H9 (cell line): Measurements from ENCODE around the gene NOVA2. TPM values are rescaled to one million over a fixed set of nuclear protein-coding genes. Genes with fewer than 3 reads are reported as not detected.

Source experiments
- DNase-seq: peaks from one replicate; pipeline ENCODE4 v3.0.0-alpha.2; 2017
- H2AFZ ChIP-seq: one replicate; pipeline ENCODE4 v1.6.1; 2013; ENCODE audit warnings: mild to moderate bottlenecking, low read length, control low read depth, moderate library complexity
- H2AK5ac ChIP-seq: 2 replicates; pipeline ENCODE4 v1.6.1; 2013; ENCODE audit warnings: low read length, control low read depth, mixed read lengths; ENCODE audit not compliant: insufficient read length
- H2BK120ac ChIP-seq: one replicate; pipeline ENCODE4 v1.6.1; 2013; ENCODE audit warnings: low read depth, mild to moderate bottlenecking, low read length, control low read depth, inconsistent platforms; ENCODE audit not compliant: poor library complexity, severe bottlenecking
- H2BK12ac ChIP-seq: 2 replicates; pipeline ENCODE4 v1.6.1; 2013; ENCODE audit warnings: low read length, control low read depth, mixed read lengths, low read depth; ENCODE audit not compliant: insufficient read length
- H2BK15ac ChIP-seq: 2 replicates; pipeline ENCODE4 v1.6.1; 2013; ENCODE audit warnings: low read depth, low read length, control low read depth
- H2BK20ac ChIP-seq: one replicate; pipeline ENCODE4 v1.6.1; 2013; ENCODE audit warnings: low read depth, mild to moderate bottlenecking, low read length, control low read depth, inconsistent platforms; ENCODE audit not compliant: poor library complexity, severe bottlenecking
- H2BK5ac ChIP-seq: 2 replicates; pipeline ENCODE4 v1.6.1; 2013; ENCODE audit warnings: low read length, control low read depth, mixed read lengths; ENCODE audit not compliant: insufficient read length
- H3K14ac ChIP-seq: 2 replicates; pipeline ENCODE4 v1.6.1; 2013; ENCODE audit warnings: low read length, control low read depth; ENCODE audit not compliant: insufficient read depth
- H3K18ac ChIP-seq: 2 replicates; pipeline ENCODE4 v1.6.1; 2013; ENCODE audit warnings: low read depth, mild to moderate bottlenecking, mixed read lengths, low read length, control low read depth; ENCODE audit not compliant: insufficient read length
- H3K23ac ChIP-seq: 2 replicates; pipeline ENCODE4 v1.6.1; 2013; ENCODE audit warnings: low read length, control low read depth, mixed read lengths, low read depth; ENCODE audit not compliant: insufficient read length
- H3K23me2 ChIP-seq: 2 replicates; pipeline ENCODE4 v1.6.1; 2013; ENCODE audit warnings: low read depth, mild to moderate bottlenecking, mixed read lengths, low read length, control low read depth; ENCODE audit not compliant: insufficient read length, poor library complexity, severe bottlenecking
- H3K27ac ChIP-seq: 2 replicates; pipeline ENCODE4 v1.5.1; 2013; ENCODE audit warnings: low read length, control low read depth, mixed read lengths, low read depth; ENCODE audit not compliant: insufficient read length
- H3K27me3 ChIP-seq: 2 replicates; pipeline ENCODE4 v1.6.1; 2013; ENCODE audit warnings: low read length, control low read depth, inconsistent platforms; ENCODE audit not compliant: insufficient read depth
- H3K4ac ChIP-seq: 2 replicates; pipeline ENCODE4 v1.6.1; 2013; ENCODE audit warnings: low read depth, mild to moderate bottlenecking, control low read depth, inconsistent platforms, low read length, moderate library complexity
- H3K4me1 ChIP-seq: 2 replicates; pipeline ENCODE4 v1.6.1; 2013; ENCODE audit warnings: low read length, control low read depth, inconsistent platforms; ENCODE audit not compliant: insufficient read depth
- H3K4me2 ChIP-seq: 2 replicates; pipeline ENCODE4 v1.6.1; 2013; ENCODE audit warnings: low read length, control low read depth, mixed read lengths; ENCODE audit not compliant: insufficient read length, insufficient read depth
- H3K56ac ChIP-seq: 2 replicates; pipeline ENCODE4 v1.6.1; 2013; ENCODE audit warnings: low read depth, mild to moderate bottlenecking, mixed read lengths, low read length, control low read depth; ENCODE audit not compliant: insufficient read length
- H3K79me1 ChIP-seq: 2 replicates; pipeline ENCODE4 v1.6.1; 2013; ENCODE audit warnings: low read depth, mild to moderate bottlenecking, moderate library complexity, low read length, control low read depth, inconsistent platforms; ENCODE audit not compliant: insufficient read depth, poor library complexity, severe bottlenecking
- H3K79me2 ChIP-seq: 2 replicates; pipeline ENCODE4 v1.6.1; 2013; ENCODE audit warnings: low read length, control low read depth, inconsistent platforms; ENCODE audit not compliant: insufficient read depth
- H3K9ac ChIP-seq: 2 replicates; pipeline ENCODE4 v1.6.1; 2013; ENCODE audit warnings: low read length, control low read depth, mixed read lengths; ENCODE audit not compliant: insufficient read length; ENCODE audit errors: extremely low read depth
- H3K9me3 ChIP-seq: one replicate; pipeline ENCODE4 v1.6.1; 2013; ENCODE audit warnings: low read depth, low read length, inconsistent platforms; ENCODE audit not compliant: control insufficient read depth
- H3T11ph ChIP-seq: one replicate; pipeline ENCODE4 v1.6.1; 2013; ENCODE audit warnings: mild to moderate bottlenecking, low read length, control low read depth, inconsistent platforms
- H4K20me1 ChIP-seq: one replicate; pipeline ENCODE4 v1.6.1; 2013; ENCODE audit not compliant: control insufficient read depth, insufficient read length, insufficient read depth
- H4K5ac ChIP-seq: 2 replicates; pipeline ENCODE4 v1.6.1; 2013; ENCODE audit warnings: low read depth, mild to moderate bottlenecking, mixed read lengths, low read length, control low read depth; ENCODE audit not compliant: insufficient read length
- H4K8ac ChIP-seq: replicated peaks from 2 replicates; pipeline ENCODE4 v1.6.1; 2013; ENCODE audit warnings: low read length, control low read depth, mixed read lengths, low read depth; ENCODE audit not compliant: insufficient read length
- H4K91ac ChIP-seq: 2 replicates; pipeline ENCODE4 v1.6.1; 2013; ENCODE audit warnings: low read depth, mild to moderate bottlenecking, moderate library complexity, mixed read lengths, low read length, control low read depth; ENCODE audit not compliant: insufficient read length
- H3K27ac Mint-ChIP-seq, 3 experiments: 2 replicates in 2 of 3; 3 replicates in 1 of 3; pipeline ENCODE4 v1.8.0; 2020 to 2021; ENCODE audit warnings: mixed read lengths in 3 of 3, mild to moderate bottlenecking in 1 of 3, moderate library complexity in 1 of 3
- H3K27me3 Mint-ChIP-seq: 2 replicates; pipeline ENCODE4 v1.8.0; 2021; ENCODE audit warnings: low read depth, mild to moderate bottlenecking, moderate library complexity, mixed read lengths
- H3K36me3 Mint-ChIP-seq, 3 experiments: 2 replicates in 2 of 3; 3 replicates in 1 of 3; pipeline ENCODE4 v1.8.0; 2020 to 2021; ENCODE audit warnings: low read depth in 3 of 3, mixed read lengths in 3 of 3; ENCODE audit not compliant: insufficient read depth in 1 of 3
- H3K4me1 Mint-ChIP-seq, 2 experiments: 2 replicates each; pipeline ENCODE4 v1.8.0; 2020; ENCODE audit warnings: mixed read lengths in 2 of 2
- H3K4me3 Mint-ChIP-seq, 2 experiments: 2 replicates in 1 of 2; 3 replicates in 1 of 2; pipeline ENCODE4 v1.8.0; 2020 to 2021; ENCODE audit warnings: mild to moderate bottlenecking in 2 of 2, mixed read lengths in 2 of 2, moderate library complexity in 1 of 2
- H3K9me3 Mint-ChIP-seq, 2 experiments: 2 replicates in 1 of 2; 3 replicates in 1 of 2; pipeline ENCODE4 v1.8.0; 2020; ENCODE audit warnings: mild to moderate bottlenecking in 2 of 2, mixed read lengths in 2 of 2, moderate library complexity in 1 of 2
- CTCF ChIP-seq: fragments of 200-600 bp; sonication (generic); conservative IDR thresholded peaks from 3 replicates; pipeline ENCODE4 v1.8.0; 2021; ENCODE audit warnings: antibody characterized with exemption, mild to moderate bottlenecking
- WGBS: extraction: QIAGEN DNeasy Blood & Tissue Kit; methylation state at CpG from one replicate; pipeline ENCODE4 v1.1.7; 2013; ENCODE audit warnings: missing lambda C conversion rate, low lambda C conversion rate, mixed read lengths; ENCODE audit not compliant: insufficient read length; ENCODE audit errors: extremely low coverage; 5-methylcytosine and 5-hydroxymethylcytosine counted together
- total RNA-seq: library from RNA; stranded (reverse); gene quantifications from 2 replicates; pipeline ENCODE4 v1.2.1, GENCODE V29; 2021

Gene NOVA2
- total RNA-seq, 1 experiment from 2014 or later: 8.8 TPM

DNA sequence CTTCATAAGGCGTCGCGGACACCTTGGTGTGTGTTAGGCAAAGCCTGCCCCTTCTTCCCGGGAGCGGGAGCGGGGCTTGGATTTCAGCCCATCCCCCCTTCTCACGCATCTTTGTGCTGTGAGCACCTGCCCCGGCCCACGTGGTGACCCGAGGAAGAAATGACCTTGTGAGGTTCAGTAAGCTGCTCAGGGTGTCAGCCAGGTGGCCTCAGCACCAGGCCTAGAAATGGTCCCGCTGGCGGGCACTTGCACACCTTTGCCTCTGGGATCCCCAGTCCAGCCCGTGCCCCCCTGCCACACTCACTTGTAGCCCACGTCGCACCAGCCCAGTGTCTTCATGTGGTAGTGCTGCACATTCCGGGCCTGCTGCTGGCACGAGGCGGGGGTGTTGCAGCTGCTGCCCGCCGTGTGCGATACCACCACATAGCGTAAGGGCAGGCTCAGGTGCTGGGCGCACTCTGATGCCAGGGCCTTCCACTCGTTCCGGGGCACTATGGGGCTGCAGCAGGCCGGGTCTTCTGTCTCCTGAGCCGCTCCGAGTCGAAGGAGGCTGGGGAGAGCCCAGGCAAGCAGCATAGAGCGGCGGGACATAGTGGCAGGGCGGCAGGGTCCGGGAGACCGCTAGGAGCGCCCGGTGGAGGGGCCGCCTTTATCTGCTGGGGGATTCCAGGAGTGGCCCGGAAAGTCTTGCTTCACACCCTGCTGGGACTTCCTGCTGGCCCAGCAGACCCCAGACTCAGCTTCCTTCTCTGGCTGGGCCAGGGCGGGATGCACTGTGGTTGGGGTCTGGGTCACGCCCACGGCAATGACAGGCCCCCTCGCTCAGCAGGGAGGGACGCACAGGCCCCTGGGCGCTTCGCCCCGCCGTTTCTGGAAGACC lies 49.0 kb upstream of the NOVA2 start, which contains the start of gene PGLYRP1:
Gene PGLYRP1 (minus strand): TSS at position 623 of the 880 bp plus-strand sequence. CDS start 32 bp downstream, at position 591.
- peaks cover 3 to 4% of the 10 kb centered on the region in 2 experiments; a peak in 2 of 5 replicates for H3K9me3 Mint-ChIP-seq
- Histone ChIP-seq H3K14ac (peak within 1 kb of the TSS; percentile 57; the same call in 1 of the 2 replicates), H3K9ac (no peak within 1 kb of the TSS), H2AFZ (no peak within 1 kb of the TSS), H3K4me1 (no peaks in the 10 kb centered on the region), H3K79me2 (no peaks in the 10 kb centered on the region), H2BK12ac (no peak within 1 kb of the TSS), H3K79me1 (no peaks in the 10 kb centered on the region), H4K8ac (no peak within 1 kb of the TSS), H3K18ac (no peak within 1 kb of the TSS), H3K27ac (no peak within 1 kb of the TSS), H4K91ac (no peak within 1 kb of the TSS), H3K4me2 (no peak within 1 kb of the TSS), H3K23ac (no peak within 1 kb of the TSS), H3K4ac (no peak within 1 kb of the TSS), H3T11ph (no peak within 1 kb of the TSS), H3K56ac (no peak within 1 kb of the TSS), H2BK120ac (no peak within 1 kb of the TSS), H4K5ac (no peak within 1 kb of the TSS), H3K23me2 (no peaks in the 10 kb centered on the region), H2BK20ac (no peak within 1 kb of the TSS), H2BK15ac (no peak within 1 kb of the TSS; the same call in 1 of the 2 replicates), H3K27me3 (no peaks in the 10 kb centered on the region), H2AK5ac (no peak within 1 kb of the TSS), H3K9me3 (no peaks in the 10 kb centered on the region), H4K20me1 (no peaks in the 10 kb centered on the region), H2BK5ac (no peak within 1 kb of the TSS)
- TF ChIP-seq CTCF: no peak
- peak; percentile 56 for DNase-seq
- peaks cover 10 to 19% of the 10 kb centered on the region in 2 experiments for H3K4me1 Mint-ChIP-seq
- WGBS: no CpG with 5 or more reads among the region's 47 CpGs
- peak within 1 kb of the TSS in 1 of 2 experiments; percentile 27; a peak in 1 of 5 replicates for H3K4me3 Mint-ChIP-seq
- peak within 1 kb of the TSS in 2 of 3 experiments; percentile 28 to 85; a peak in 2 of 7 replicates for H3K27ac Mint-ChIP-seq
- H3K27me3 Mint-ChIP-seq: no peaks in the 10 kb centered on the region
- H3K36me3 Mint-ChIP-seq: peaks cover 4 to 14% (median 13%) of the 10 kb centered on the region in 3 experiments; a peak in 5 of 7 replicates
